Left forelimb (tissue), 1 donor: Measurements from ENCODE around the gene BCL11B.

Experiments used
- DNase-seq: peaks from one replicate; pipeline ENCODE4 v3.0.0-alpha.2; 2018; ENCODE audit warnings: low spot score

BCL11B gene

GRCh38 chr14:99271951-99272631 is at the start of gene BCL11B:
Gene BCL11B (minus strand): TSS chr14:99272197. CDS start chr14:99271218, 979 bp downstream.
- DNase-seq = peak; percentile 89

- DNase-seq = no peak
Measured at GRCh38 chr14:99321236-99321925, 49.4 kb upstream of the BCL11B start.

- DNase-seq = no peak
Measured at GRCh38 chr14:99320621-99321235, 48.7 kb upstream of the BCL11B start.

- peak; percentile 71 for DNase-seq
Measured at GRCh38 chr14:99320105-99320572, 48.1 kb upstream of the BCL11B start.

- no peak for DNase-seq
Measured at GRCh38 chr14:99318959-99319295, 46.9 kb upstream of the BCL11B start.

- no peak for DNase-seq
Measured at GRCh38 chr14:99318091-99318958, 46.3 kb upstream of the BCL11B start.

GRCh38 chr14:99317231-99318090 is 45.5 kb upstream of the BCL11B start:
- DNase-seq = no peak

GRCh38 chr14:99316281-99317163 is 44.5 kb upstream of the BCL11B start:
- DNase-seq = no peak

- DNase-seq = no peak
Measured at GRCh38 chr14:99315197-99315596, 43.2 kb upstream of the BCL11B start.

GRCh38 chr14:99314623-99315022 is 42.6 kb upstream of the BCL11B start:
- DNase-seq = no peak

- no peak for DNase-seq
Measured at GRCh38 chr14:99313234-99313633, 41.2 kb upstream of the BCL11B start.

- DNase-seq = no peak
Measured at GRCh38 chr14:99312106-99312505, 40.1 kb upstream of the BCL11B start.

GRCh38 chr14:99309220-99309766 is 37.3 kb upstream of the BCL11B start:
- no peak for DNase-seq

GRCh38 chr14:99304208-99304607 is 32.2 kb upstream of the BCL11B start:
- DNase-seq = no peak

- no peak for DNase-seq
Measured at GRCh38 chr14:99300190-99300589, 28.2 kb upstream of the BCL11B start.

- no peak for DNase-seq
Measured at GRCh38 chr14:99296517-99296916, 24.5 kb upstream of the BCL11B start.

GRCh38 chr14:99289394-99290189 is 17.6 kb upstream of the BCL11B start:
- no peak for DNase-seq

GRCh38 chr14:99288948-99289347 is 17.0 kb upstream of the BCL11B start:
- DNase-seq = no peak
